A673 (cell line): ENCODE measurements around the gene UNKL. TPM values are rescaled to one million over a fixed set of nuclear protein-coding genes. Genes with fewer than 3 reads are reported as not detected.

Source experiments
- BruUV-seq: library from RNA; stranded (reverse); fragments of 400-500 nt; replicated peaks from 2 replicates; lab custom pipeline; 2021; lab: Mats Ljungman, UMichigan
- CTCF ChIA-PET: fragments of 300-600 bp; sonication (Branson Sonifier 250); formaldehyde crosslinking; loops from one replicate; lab custom pipeline; 2022; ENCODE audit warnings: antibody characterized with exemption; lab: Charles Lee
- POLR2A ChIA-PET: fragments of 300-600 bp; sonication (Branson Sonifier 250); formaldehyde crosslinking; loops from one replicate; lab custom pipeline; 2022; ENCODE audit warnings: antibody characterized with exemption; ENCODE audit not compliant: low non-redundant PET; lab: Charles Lee
- DNase-seq: peaks from one replicate; pipeline ENCODE4 v3.0.0-alpha.2; 2015; ENCODE audit warnings: low spot score
- H3K27ac ChIP-seq: fragments of 200-600 bp; sonication (generic); 2 replicates; pipeline ENCODE4 v1.5.1; 2016; ENCODE audit warnings: mixed run types, low read depth, mild to moderate bottlenecking, mixed read lengths, antibody characterized with exemption, low read length; ENCODE audit not compliant: poor library complexity, severe bottlenecking
- H3K27me3 ChIP-seq: fragments of 200-600 bp; sonication (generic); replicated peaks from 2 replicates; pipeline ENCODE4 v1.6.1; 2017; ENCODE audit warnings: mixed run types, low read depth, mild to moderate bottlenecking, mixed read lengths, antibody characterized with exemption, low read length; ENCODE audit not compliant: insufficient read depth, poor library complexity
- H3K36me3 ChIP-seq: fragments of 200-600 bp; sonication (generic); 2 replicates; pipeline ENCODE4 v1.6.1; 2016; ENCODE audit warnings: mixed run types, mild to moderate bottlenecking, mixed read lengths, antibody characterized with exemption, low read length; ENCODE audit not compliant: insufficient read depth, poor library complexity, severe bottlenecking
- H3K4me1 ChIP-seq: fragments of 200-600 bp; sonication (generic); 2 replicates; pipeline ENCODE4 v1.6.1; 2017; ENCODE audit warnings: mixed run types, mild to moderate bottlenecking, mixed read lengths, antibody characterized with exemption, low read length; ENCODE audit not compliant: insufficient read depth, poor library complexity, severe bottlenecking
- H3K4me3 ChIP-seq: fragments of 200-600 bp; sonication (generic); 2 replicates; pipeline ENCODE4 v1.5.1; 2016; ENCODE audit warnings: low read depth, mixed run types, mild to moderate bottlenecking, mixed read lengths, low read length; ENCODE audit not compliant: poor library complexity, severe bottlenecking
- H3K9me3 ChIP-seq: fragments of 200-600 bp; sonication (generic); 2 replicates; pipeline ENCODE4 v1.6.1; 2016; ENCODE audit warnings: mixed run types, low read depth, mild to moderate bottlenecking, mixed read lengths, antibody characterized with exemption, low read length; ENCODE audit not compliant: poor library complexity, severe bottlenecking
- CTCF ChIP-seq: fragments of 300-800, 200-600 bp; sonication (generic); conservative IDR thresholded peaks from 2 replicates; pipeline ENCODE4 v1.5.1; 2017; ENCODE audit warnings: low read depth, mild to moderate bottlenecking, antibody characterized with exemption, low read length, moderate library complexity, mixed read lengths
- EZH2 ChIP-seq: fragments of 200-600 bp; sonication (generic); IDR thresholded peaks from 2 replicates; pipeline ENCODE4 v1.6.1; 2017; ENCODE audit warnings: borderline replicate concordance, low read depth, mild to moderate bottlenecking, mixed read lengths, antibody characterized with exemption, low read length; ENCODE audit not compliant: poor library complexity, severe bottlenecking
- intact Hi-C: fragments of 100-400 bp; cut with micrococcal nuclease; formaldehyde crosslinking; loops from one replicate; pipeline ENCODE4 v1.10.0; 2022; ENCODE audit not compliant: unreplicated experiment
- total RNA-seq: library from RNA; stranded (reverse); gene quantifications from 2 replicates; pipeline ENCODE4 v1.2.3, GENCODE V29; 2021

Gene UNKL
- total RNA-seq, 1 experiment from 2014 or later = 88.5 TPM

- Histone ChIP-seq H3K4me3 (no peak overlapping the region), H3K27me3 (peaks cover 56% of the 10 kb centered on the region), H3K27ac (no peak overlapping the region), H3K4me1 (peaks cover 15% of the 10 kb centered on the region), H3K36me3 (no peaks in the 10 kb centered on the region), H3K9me3 (no peaks in the 10 kb centered on the region)
- peak; percentile 56 for DNase-seq
- POLR2A ChIA-PET = no interaction called here
- intact Hi-C loops = no loop called here
- CTCF ChIA-PET = no interaction called here
- BruUV-seq = no TSS peak
- 0 out of 2 replicates have a peak, but pooled peaks have one; percentile 17 for TF ChIP-seq CTCF
- no peak for TF ChIP-seq EZH2
Measured at GRCh38 chr16:1335996-1336395, 78.5 kb downstream of the UNKL start.

- Histone ChIP-seq H3K4me3 (no peak overlapping the region), H3K9me3 (no peaks in the 10 kb centered on the region), H3K27ac (no peak overlapping the region), H3K36me3 (no peaks in the 10 kb centered on the region), H3K4me1 (peaks cover 15% of the 10 kb centered on the region), H3K27me3 (peaks cover 56% of the 10 kb centered on the region)
- POLR2A ChIA-PET = no interaction called here
- CTCF ChIA-PET = no interaction called here
- TF ChIP-seq EZH2 (no peak), CTCF (no peak)
- BruUV-seq = no TSS peak
- intact Hi-C loops = no loop called here
- DNase-seq = no peak
Measured at GRCh38 chr16:1335211-1335971, 79.1 kb downstream of the UNKL start.

GRCh38 chr16:1334739-1335138 lies 79.8 kb downstream of the UNKL start:
- DNase-seq = no peak
- Histone ChIP-seq H3K27me3 (peaks cover 56% of the 10 kb centered on the region), H3K9me3 (no peaks in the 10 kb centered on the region), H3K4me1 (peaks cover 15% of the 10 kb centered on the region), H3K36me3 (no peaks in the 10 kb centered on the region), H3K4me3 (peak overlapping the region; percentile 41), H3K27ac (no peak overlapping the region)
- intact Hi-C loops = no loop called here
- no TSS peak for BruUV-seq
- ChIA-PET CTCF (no interaction called here), POLR2A (no interaction called here)
- no peak for TF ChIP-seq CTCF
